ENCODE measurements around the gene IL1R1.

DNA sequence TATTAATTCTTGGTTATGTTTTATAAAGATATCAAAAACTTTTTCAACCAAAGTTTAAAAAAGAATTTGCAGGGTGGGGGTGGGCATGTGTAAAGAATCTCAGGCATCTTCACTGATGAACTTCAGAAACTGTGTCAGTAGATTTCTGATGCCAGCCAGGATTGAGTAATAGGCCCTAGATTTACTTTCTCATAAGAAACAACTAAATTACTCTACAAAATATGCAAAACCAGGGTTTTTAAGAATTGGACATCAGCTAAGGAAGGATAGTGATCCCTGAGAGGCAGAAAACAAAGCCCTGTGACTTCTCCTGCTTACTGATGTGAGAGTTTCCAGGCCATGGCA lies 11.9 kb upstream of the IL1R1 start:
- TF ChIP-seq, protein P1, sequence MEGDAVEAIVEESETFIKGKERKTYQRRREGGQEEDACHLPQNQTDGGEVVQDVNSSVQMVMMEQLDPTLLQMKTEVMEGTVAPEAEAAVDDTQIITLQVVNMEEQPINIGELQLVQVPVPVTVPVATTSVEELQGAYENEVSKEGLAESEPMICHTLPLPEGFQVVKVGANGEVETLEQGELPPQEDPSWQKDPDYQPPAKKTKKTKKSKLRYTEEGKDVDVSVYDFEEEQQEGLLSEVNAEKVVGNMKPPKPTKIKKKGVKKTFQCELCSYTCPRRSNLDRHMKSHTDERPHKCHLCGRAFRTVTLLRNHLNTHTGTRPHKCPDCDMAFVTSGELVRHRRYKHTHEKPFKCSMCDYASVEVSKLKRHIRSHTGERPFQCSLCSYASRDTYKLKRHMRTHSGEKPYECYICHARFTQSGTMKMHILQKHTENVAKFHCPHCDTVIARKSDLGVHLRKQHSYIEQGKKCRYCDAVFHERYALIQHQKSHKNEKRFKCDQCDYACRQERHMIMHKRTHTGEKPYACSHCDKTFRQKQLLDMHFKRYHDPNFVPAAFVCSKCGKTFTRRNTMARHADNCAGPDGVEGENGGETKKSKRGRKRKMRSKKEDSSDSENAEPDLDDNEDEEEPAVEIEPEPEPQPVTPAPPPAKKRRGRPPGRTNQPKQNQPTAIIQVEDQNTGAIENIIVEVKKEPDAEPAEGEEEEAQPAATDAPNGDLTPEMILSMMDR (IDR thresholded peaks at IDR 0.05): no peak
- no peak for TF ChIP-seq POLR2A (IDR thresholded peaks at IDR 0.05)

Measured in prostate gland (tissue), 2 donors.